NB4 (cell line): ENCODE measurements around the gene DAZAP1.

Experiments
- DNase-seq: peaks from one replicate; pipeline ENCODE4 v3.0.0; 2010; ENCODE audit warnings: low read depth
- H3K4me3 ChIP-seq: one replicate; pipeline ENCODE4 v1.5.1; 2011; ENCODE audit warnings: mild to moderate bottlenecking, low read depth, low read length, moderate library complexity
- CTCF ChIP-seq: IDR thresholded peaks from one replicate; pipeline ENCODE4 v1.5.1; 2012; ENCODE audit warnings: low read depth, low read length
- MAX ChIP-seq: IDR thresholded peaks from 2 replicates; pipeline ENCODE4 v1.6.1; 2011; ENCODE audit warnings: low read depth, low read length
- MYC ChIP-seq: IDR thresholded peaks from 2 replicates; pipeline ENCODE4 v1.6.1; 2011; ENCODE audit warnings: low read depth, low read length
- POLR2A ChIP-seq: IDR thresholded peaks from 2 replicates; pipeline ENCODE4 v1.6.1; 2011; ENCODE audit warnings: mild to moderate bottlenecking; ENCODE audit not compliant: insufficient read length; ENCODE audit errors: extremely low read depth

Gene DAZAP1

GRCh38 chr19:1441022-1441426, 33.6 kb downstream of the DAZAP1 start:
- DNase-seq: no peak
- TF ChIP-seq MYC (no peak), CTCF (no peak), POLR2A (no peak), MAX (no peak)
- no peak overlapping the region for H3K4me3 ChIP-seq

GRCh38 chr19:1441677-1442438, 34.5 kb downstream of the DAZAP1 start:
- no peak overlapping the region for H3K4me3 ChIP-seq
- DNase-seq: no peak
- TF ChIP-seq MAX: no peak
- TF ChIP-seq POLR2A: no peak
- TF ChIP-seq MYC: no peak

GRCh38 chr19:1445185-1445931, 38.0 kb downstream of the DAZAP1 start:
- no peak for TF ChIP-seq MAX
- TF ChIP-seq POLR2A: no peak
- TF ChIP-seq MYC: no peak
- TF ChIP-seq CTCF: peak; percentile 44
- peak; percentile 65 for DNase-seq
- H3K4me3 ChIP-seq: no peak overlapping the region

- DNase-seq: no peak
- no peak for TF ChIP-seq MAX
- no peak for TF ChIP-seq MYC
- no peak for TF ChIP-seq POLR2A
- TF ChIP-seq CTCF: no peak
These were observed 38.7 kb downstream of the DAZAP1 start for GRCh38 chr19:1445932-1446712.

GRCh38 chr19:1446713-1447481, 39.5 kb downstream of the DAZAP1 start:
- TF ChIP-seq MAX: no peak
- TF ChIP-seq POLR2A: no peak
- TF ChIP-seq CTCF: no peak
- no peak for TF ChIP-seq MYC
- peak; percentile 55 for DNase-seq
- H3K4me3 ChIP-seq: no peak overlapping the region

More at GRCh38 chr19:1445932-1446712, 38.7 kb downstream of the DAZAP1 start:
- no peak overlapping the region for H3K4me3 ChIP-seq
